MM.1S (cell line): ENCODE data around the gene LRRC71.

Experiments
- DNase-seq: peaks from one replicate; pipeline ENCODE4 v3.0.0-alpha.2; 2015
- H2AFZ ChIP-seq: fragments of 300-600 bp; sonication (generic); 2 replicates; pipeline ENCODE4 v1.6.0; 2016; ENCODE audit warnings: antibody characterized with exemption, low read length
- H3F3A ChIP-seq: fragments of 300-600 bp; sonication (generic); 2 replicates; pipeline ENCODE4 v1.6.1; 2016; ENCODE audit warnings: mild to moderate bottlenecking, antibody characterized with exemption, low read length, moderate library complexity, mixed read lengths; ENCODE audit not compliant: insufficient read depth
- H3K27ac ChIP-seq: fragments of 300-600 bp; sonication (generic); 2 replicates; pipeline ENCODE4 v1.5.1; 2016; ENCODE audit warnings: mild to moderate bottlenecking, low read length
- H3K27me3 ChIP-seq: fragments of 300-600 bp; sonication (generic); replicated peaks from 2 replicates; pipeline ENCODE4 v1.6.0; 2016; ENCODE audit warnings: low read length; ENCODE audit not compliant: insufficient read depth
- H3K36me3 ChIP-seq: fragments of 300-600 bp; sonication (generic); replicated peaks from 2 replicates; pipeline ENCODE4 v1.6.1; 2016; ENCODE audit warnings: mild to moderate bottlenecking, low read length, mixed read lengths; ENCODE audit not compliant: insufficient read depth
- H3K4me1 ChIP-seq: fragments of 300-600 bp; sonication (generic); 2 replicates; pipeline ENCODE4 v1.6.1; 2016; ENCODE audit warnings: low read length, mixed read lengths
- H3K4me2 ChIP-seq: fragments of 300-600 bp; sonication (generic); 2 replicates; pipeline ENCODE4 v1.6.0; 2016; ENCODE audit warnings: low read depth, low read length
- H3K4me3 ChIP-seq: fragments of 300-600 bp; sonication (generic); 2 replicates; pipeline ENCODE4 v1.5.1; 2016; ENCODE audit warnings: low read length, mixed read lengths
- H3K79me2 ChIP-seq: fragments of 300-600 bp; sonication (generic); 2 replicates; pipeline ENCODE4 v1.6.1; 2016; ENCODE audit warnings: mixed run types, low read length, mixed read lengths
- H3K9ac ChIP-seq: fragments of 300-600 bp; sonication (generic); 2 replicates; pipeline ENCODE4 v1.6.1; 2016; ENCODE audit warnings: low read length, mixed read lengths
- H3K9me2 ChIP-seq: fragments of 300-600 bp; sonication (generic); replicated peaks from 2 replicates; pipeline ENCODE4 v1.6.1; 2016; ENCODE audit warnings: mild to moderate bottlenecking, low read length, mixed read lengths; ENCODE audit not compliant: insufficient read depth
- H3K9me3 ChIP-seq: fragments of 300-600 bp; sonication (generic); replicated peaks from 2 replicates; pipeline ENCODE4 v1.6.1; 2016; ENCODE audit warnings: mild to moderate bottlenecking, low read length, mixed read lengths; ENCODE audit not compliant: insufficient read depth
- H4K20me1 ChIP-seq: fragments of 300-600 bp; sonication (generic); 2 replicates; pipeline ENCODE4 v1.6.1; 2016; ENCODE audit warnings: mild to moderate bottlenecking, low read length, moderate library complexity, mixed read lengths; ENCODE audit not compliant: insufficient read depth
- CTCF ChIP-seq: fragments of 300-600 bp; sonication (generic); IDR thresholded peaks from 2 replicates; pipeline ENCODE4 v1.5.1; 2016; ENCODE audit warnings: antibody characterized with exemption, low read length, mixed read lengths
- EZH2 ChIP-seq: fragments of 300-600 bp; sonication (generic); optimal IDR thresholded peaks from 2 replicates; pipeline ENCODE3; 2017; ENCODE audit warnings: low read depth, mild to moderate bottlenecking, antibody characterized with exemption, low read length, mixed read lengths
- EZH2phosphoT487 ChIP-seq: fragments of 300-600 bp; sonication (generic); IDR thresholded peaks from 2 replicates; pipeline ENCODE4 v1.6.1; 2018; ENCODE audit warnings: antibody characterized with exemption, low read length

The LRRC71 gene

GRCh38 chr1:156951371-156951770, 30.9 kb downstream of the LRRC71 start:
- Histone ChIP-seq H4K20me1 (no peaks in the 10 kb centered on the region), H3K4me3 (no peak overlapping the region), H2AFZ (no peak overlapping the region), H3K9me3 (no peaks in the 10 kb centered on the region), H3K4me1 (no peaks in the 10 kb centered on the region), H3K9me2 (no peaks in the 10 kb centered on the region), H3K27me3 (no peaks in the 10 kb centered on the region), H3K36me3 (no peaks in the 10 kb centered on the region), H3K79me2 (no peaks in the 10 kb centered on the region), H3F3A (no peaks in the 10 kb centered on the region), H3K9ac (no peak overlapping the region), H3K27ac (no peak overlapping the region), H3K4me2 (no peak overlapping the region)
- no peak for DNase-seq
- TF ChIP-seq CTCF (no peak), EZH2phosphoT487 (no peak), EZH2 (no peak)

GRCh38 chr1:156953571-156953970, 33.1 kb downstream of the LRRC71 start:
- peaks cover 11% of the 10 kb centered on the region for H3K4me1 ChIP-seq
- H4K20me1 ChIP-seq: no peaks in the 10 kb centered on the region
- H3K27ac ChIP-seq: no peak overlapping the region
- H3F3A ChIP-seq: peaks cover 6% of the 10 kb centered on the region
- H3K9ac ChIP-seq: no peak overlapping the region
- no peaks in the 10 kb centered on the region for H3K9me3 ChIP-seq
- no peak overlapping the region for H3K4me3 ChIP-seq
- H3K27me3 ChIP-seq: no peaks in the 10 kb centered on the region
- no peak for TF ChIP-seq EZH2
- no peak for TF ChIP-seq CTCF
- TF ChIP-seq EZH2phosphoT487: no peak
- H3K9me2 ChIP-seq: no peaks in the 10 kb centered on the region
- no peak for DNase-seq
- no peaks in the 10 kb centered on the region for H3K36me3 ChIP-seq
- no peak overlapping the region for H3K4me2 ChIP-seq
- no peaks in the 10 kb centered on the region for H3K79me2 ChIP-seq
- no peak overlapping the region for H2AFZ ChIP-seq

- H3K36me3 ChIP-seq: no peaks in the 10 kb centered on the region
- H3K9ac ChIP-seq: no peak overlapping the region
- no peak overlapping the region for H2AFZ ChIP-seq
- no peaks in the 10 kb centered on the region for H3K9me3 ChIP-seq
- H3K9me2 ChIP-seq: no peaks in the 10 kb centered on the region
- H3K27ac ChIP-seq: no peak overlapping the region
- H3K4me2 ChIP-seq: no peak overlapping the region
- no peak overlapping the region for H3K4me3 ChIP-seq
- H3F3A ChIP-seq: peaks cover 17% of the 10 kb centered on the region
- H3K27me3 ChIP-seq: no peaks in the 10 kb centered on the region
- H3K4me1 ChIP-seq: peaks cover 25% of the 10 kb centered on the region
- no peaks in the 10 kb centered on the region for H4K20me1 ChIP-seq
- no peak for DNase-seq
- H3K79me2 ChIP-seq: no peaks in the 10 kb centered on the region
- no peak for TF ChIP-seq EZH2
- TF ChIP-seq EZH2phosphoT487: no peak
- TF ChIP-seq CTCF: no peak
Measured at GRCh38 chr1:156956333-156956732, 35.9 kb downstream of the LRRC71 start.
